Suprapubic skin (tissue), 3 donors: ENCODE data around the gene PSMA6.

Experiments used
- POLR2A ChIP-seq, 2 donors: fragments of 450-650 bp; IDR thresholded peaks; one replicate each; pipeline ENCODE4 v1.6.1; 2017; ENCODE audit warnings: antibody characterized with exemption in 2 of 2, mild to moderate bottlenecking in 2 of 2, moderate library complexity in 2 of 2
- TF ChIP-seq, protein P1 (sequence below), 2 donors: fragments of 200-600 bp in 1 of 2; fragments of 450-650 bp in 1 of 2; sonication (generic) in 1 of 2; IDR thresholded peaks; one replicate each; pipeline ENCODE4 v1.5.1; 2016 to 2019; ENCODE audit warnings: antibody characterized with exemption in 2 of 2, mild to moderate bottlenecking in 1 of 2, moderate library complexity in 1 of 2

DNA sequence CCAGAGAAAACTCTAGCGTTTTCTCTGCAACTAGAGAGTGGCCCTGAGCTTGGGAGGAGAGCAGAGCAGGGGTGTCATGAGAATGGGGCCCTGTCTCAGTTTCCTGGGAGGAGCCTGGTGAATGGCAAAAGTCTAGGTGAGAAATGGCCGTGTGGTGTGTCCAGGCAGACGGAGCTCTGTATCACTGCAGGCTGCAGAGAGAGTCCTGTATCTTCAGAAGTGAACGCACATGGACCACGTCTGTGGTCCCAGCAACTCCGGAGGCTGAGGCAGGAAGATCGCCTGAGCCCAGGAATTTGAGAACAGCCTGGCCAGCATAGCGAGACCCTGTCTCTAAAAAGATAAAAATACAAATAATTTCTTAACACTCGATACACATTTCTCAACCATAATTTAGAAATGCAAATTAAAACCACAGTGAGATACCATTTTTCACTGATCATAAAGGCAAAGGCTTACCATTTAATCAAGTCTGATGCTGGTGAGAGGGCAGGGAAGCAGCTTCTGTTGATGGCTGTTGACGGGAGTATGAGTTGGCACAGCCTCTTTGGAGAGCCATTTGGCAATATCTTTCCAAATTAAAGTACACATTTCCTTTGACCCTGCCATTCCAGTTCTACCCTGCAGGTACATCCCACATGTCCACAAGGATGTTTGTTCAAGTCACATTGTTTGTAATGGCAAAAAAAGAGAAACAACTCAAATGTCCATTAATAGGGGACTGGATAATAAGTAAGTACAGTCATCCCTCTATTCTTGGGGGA, 61.4 kb downstream of the PSMA6 start:
- TF ChIP-seq, protein P1, sequence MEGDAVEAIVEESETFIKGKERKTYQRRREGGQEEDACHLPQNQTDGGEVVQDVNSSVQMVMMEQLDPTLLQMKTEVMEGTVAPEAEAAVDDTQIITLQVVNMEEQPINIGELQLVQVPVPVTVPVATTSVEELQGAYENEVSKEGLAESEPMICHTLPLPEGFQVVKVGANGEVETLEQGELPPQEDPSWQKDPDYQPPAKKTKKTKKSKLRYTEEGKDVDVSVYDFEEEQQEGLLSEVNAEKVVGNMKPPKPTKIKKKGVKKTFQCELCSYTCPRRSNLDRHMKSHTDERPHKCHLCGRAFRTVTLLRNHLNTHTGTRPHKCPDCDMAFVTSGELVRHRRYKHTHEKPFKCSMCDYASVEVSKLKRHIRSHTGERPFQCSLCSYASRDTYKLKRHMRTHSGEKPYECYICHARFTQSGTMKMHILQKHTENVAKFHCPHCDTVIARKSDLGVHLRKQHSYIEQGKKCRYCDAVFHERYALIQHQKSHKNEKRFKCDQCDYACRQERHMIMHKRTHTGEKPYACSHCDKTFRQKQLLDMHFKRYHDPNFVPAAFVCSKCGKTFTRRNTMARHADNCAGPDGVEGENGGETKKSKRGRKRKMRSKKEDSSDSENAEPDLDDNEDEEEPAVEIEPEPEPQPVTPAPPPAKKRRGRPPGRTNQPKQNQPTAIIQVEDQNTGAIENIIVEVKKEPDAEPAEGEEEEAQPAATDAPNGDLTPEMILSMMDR (IDR thresholded peaks at IDR 0.05): no peak
- no peak for TF ChIP-seq POLR2A (IDR thresholded peaks at IDR 0.05)
